ENCODE data around the gene ZNF277.

DNA sequence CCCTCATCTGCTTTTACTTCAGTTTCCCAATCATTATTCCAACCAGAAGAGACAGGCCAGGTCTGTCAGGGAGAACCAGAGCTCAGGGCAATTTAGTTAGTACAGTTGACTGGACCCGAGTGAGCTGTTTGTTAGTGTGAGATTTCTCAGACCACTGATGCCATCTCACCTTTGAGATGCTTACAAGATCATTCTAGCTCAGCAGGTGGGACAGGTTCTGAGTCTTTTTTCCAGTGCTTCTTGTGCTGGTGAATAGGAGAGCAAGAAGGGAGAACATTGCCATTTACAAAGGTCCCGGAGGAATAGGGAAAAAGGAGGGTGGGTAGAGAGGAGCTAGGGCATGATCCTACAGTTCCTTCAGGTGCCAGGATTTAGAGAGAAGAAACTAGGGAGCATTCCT lies 131.4 kb downstream of the ZNF277 start:
- TF ChIP-seq, protein P1, sequence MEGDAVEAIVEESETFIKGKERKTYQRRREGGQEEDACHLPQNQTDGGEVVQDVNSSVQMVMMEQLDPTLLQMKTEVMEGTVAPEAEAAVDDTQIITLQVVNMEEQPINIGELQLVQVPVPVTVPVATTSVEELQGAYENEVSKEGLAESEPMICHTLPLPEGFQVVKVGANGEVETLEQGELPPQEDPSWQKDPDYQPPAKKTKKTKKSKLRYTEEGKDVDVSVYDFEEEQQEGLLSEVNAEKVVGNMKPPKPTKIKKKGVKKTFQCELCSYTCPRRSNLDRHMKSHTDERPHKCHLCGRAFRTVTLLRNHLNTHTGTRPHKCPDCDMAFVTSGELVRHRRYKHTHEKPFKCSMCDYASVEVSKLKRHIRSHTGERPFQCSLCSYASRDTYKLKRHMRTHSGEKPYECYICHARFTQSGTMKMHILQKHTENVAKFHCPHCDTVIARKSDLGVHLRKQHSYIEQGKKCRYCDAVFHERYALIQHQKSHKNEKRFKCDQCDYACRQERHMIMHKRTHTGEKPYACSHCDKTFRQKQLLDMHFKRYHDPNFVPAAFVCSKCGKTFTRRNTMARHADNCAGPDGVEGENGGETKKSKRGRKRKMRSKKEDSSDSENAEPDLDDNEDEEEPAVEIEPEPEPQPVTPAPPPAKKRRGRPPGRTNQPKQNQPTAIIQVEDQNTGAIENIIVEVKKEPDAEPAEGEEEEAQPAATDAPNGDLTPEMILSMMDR (IDR thresholded peaks at IDR 0.05), result no peak
- no peak for TF ChIP-seq POLR2A (IDR thresholded peaks at IDR 0.05)
